H9 (cell line): Measurements from ENCODE around the gene BRAF. TPM values are rescaled to one million over a fixed set of nuclear protein-coding genes. Genes with fewer than 3 reads are reported as not detected.

Experiments used
- DNase-seq: peaks from one replicate; pipeline ENCODE4 v3.0.0-alpha.2; 2017
- H2AFZ ChIP-seq: one replicate; pipeline ENCODE4 v1.6.1; 2013; ENCODE audit warnings: mild to moderate bottlenecking, low read length, control low read depth, moderate library complexity
- H2AK5ac ChIP-seq: 2 replicates; pipeline ENCODE4 v1.6.1; 2013; ENCODE audit warnings: low read length, control low read depth, mixed read lengths; ENCODE audit not compliant: insufficient read length
- H2BK120ac ChIP-seq: one replicate; pipeline ENCODE4 v1.6.1; 2013; ENCODE audit warnings: low read depth, mild to moderate bottlenecking, low read length, control low read depth, inconsistent platforms; ENCODE audit not compliant: poor library complexity, severe bottlenecking
- H2BK12ac ChIP-seq: 2 replicates; pipeline ENCODE4 v1.6.1; 2013; ENCODE audit warnings: low read length, control low read depth, mixed read lengths, low read depth; ENCODE audit not compliant: insufficient read length
- H2BK15ac ChIP-seq: 2 replicates; pipeline ENCODE4 v1.6.1; 2013; ENCODE audit warnings: low read depth, low read length, control low read depth
- H2BK20ac ChIP-seq: one replicate; pipeline ENCODE4 v1.6.1; 2013; ENCODE audit warnings: low read depth, mild to moderate bottlenecking, low read length, control low read depth, inconsistent platforms; ENCODE audit not compliant: poor library complexity, severe bottlenecking
- H2BK5ac ChIP-seq: 2 replicates; pipeline ENCODE4 v1.6.1; 2013; ENCODE audit warnings: low read length, control low read depth, mixed read lengths; ENCODE audit not compliant: insufficient read length
- H3K14ac ChIP-seq: 2 replicates; pipeline ENCODE4 v1.6.1; 2013; ENCODE audit warnings: low read length, control low read depth; ENCODE audit not compliant: insufficient read depth
- H3K18ac ChIP-seq: 2 replicates; pipeline ENCODE4 v1.6.1; 2013; ENCODE audit warnings: low read depth, mild to moderate bottlenecking, mixed read lengths, low read length, control low read depth; ENCODE audit not compliant: insufficient read length
- H3K23ac ChIP-seq: 2 replicates; pipeline ENCODE4 v1.6.1; 2013; ENCODE audit warnings: low read length, control low read depth, mixed read lengths, low read depth; ENCODE audit not compliant: insufficient read length
- H3K23me2 ChIP-seq: 2 replicates; pipeline ENCODE4 v1.6.1; 2013; ENCODE audit warnings: low read depth, mild to moderate bottlenecking, mixed read lengths, low read length, control low read depth; ENCODE audit not compliant: insufficient read length, poor library complexity, severe bottlenecking
- H3K27ac ChIP-seq: 2 replicates; pipeline ENCODE4 v1.5.1; 2013; ENCODE audit warnings: low read length, control low read depth, mixed read lengths, low read depth; ENCODE audit not compliant: insufficient read length
- H3K27me3 ChIP-seq: 2 replicates; pipeline ENCODE4 v1.6.1; 2013; ENCODE audit warnings: low read length, control low read depth, inconsistent platforms; ENCODE audit not compliant: insufficient read depth
- H3K4ac ChIP-seq: 2 replicates; pipeline ENCODE4 v1.6.1; 2013; ENCODE audit warnings: low read depth, mild to moderate bottlenecking, control low read depth, inconsistent platforms, low read length, moderate library complexity
- H3K4me1 ChIP-seq: 2 replicates; pipeline ENCODE4 v1.6.1; 2013; ENCODE audit warnings: low read length, control low read depth, inconsistent platforms; ENCODE audit not compliant: insufficient read depth
- H3K4me2 ChIP-seq: 2 replicates; pipeline ENCODE4 v1.6.1; 2013; ENCODE audit warnings: low read length, control low read depth, mixed read lengths; ENCODE audit not compliant: insufficient read length, insufficient read depth
- H3K56ac ChIP-seq: 2 replicates; pipeline ENCODE4 v1.6.1; 2013; ENCODE audit warnings: low read depth, mild to moderate bottlenecking, mixed read lengths, low read length, control low read depth; ENCODE audit not compliant: insufficient read length
- H3K79me1 ChIP-seq: 2 replicates; pipeline ENCODE4 v1.6.1; 2013; ENCODE audit warnings: low read depth, mild to moderate bottlenecking, moderate library complexity, low read length, control low read depth, inconsistent platforms; ENCODE audit not compliant: insufficient read depth, poor library complexity, severe bottlenecking
- H3K79me2 ChIP-seq: 2 replicates; pipeline ENCODE4 v1.6.1; 2013; ENCODE audit warnings: low read length, control low read depth, inconsistent platforms; ENCODE audit not compliant: insufficient read depth
- H3K9ac ChIP-seq: 2 replicates; pipeline ENCODE4 v1.6.1; 2013; ENCODE audit warnings: low read length, control low read depth, mixed read lengths; ENCODE audit not compliant: insufficient read length; ENCODE audit errors: extremely low read depth
- H3K9me3 ChIP-seq: one replicate; pipeline ENCODE4 v1.6.1; 2013; ENCODE audit warnings: low read depth, low read length, inconsistent platforms; ENCODE audit not compliant: control insufficient read depth
- H3T11ph ChIP-seq: one replicate; pipeline ENCODE4 v1.6.1; 2013; ENCODE audit warnings: mild to moderate bottlenecking, low read length, control low read depth, inconsistent platforms
- H4K20me1 ChIP-seq: one replicate; pipeline ENCODE4 v1.6.1; 2013; ENCODE audit not compliant: control insufficient read depth, insufficient read length, insufficient read depth
- H4K5ac ChIP-seq: 2 replicates; pipeline ENCODE4 v1.6.1; 2013; ENCODE audit warnings: low read depth, mild to moderate bottlenecking, mixed read lengths, low read length, control low read depth; ENCODE audit not compliant: insufficient read length
- H4K8ac ChIP-seq: replicated peaks from 2 replicates; pipeline ENCODE4 v1.6.1; 2013; ENCODE audit warnings: low read length, control low read depth, mixed read lengths, low read depth; ENCODE audit not compliant: insufficient read length
- H4K91ac ChIP-seq: 2 replicates; pipeline ENCODE4 v1.6.1; 2013; ENCODE audit warnings: low read depth, mild to moderate bottlenecking, moderate library complexity, mixed read lengths, low read length, control low read depth; ENCODE audit not compliant: insufficient read length
- H3K27ac Mint-ChIP-seq, 3 experiments: 2 replicates in 2 of 3; 3 replicates in 1 of 3; pipeline ENCODE4 v1.8.0; 2020 to 2021; ENCODE audit warnings: mixed read lengths in 3 of 3, mild to moderate bottlenecking in 1 of 3, moderate library complexity in 1 of 3
- H3K27me3 Mint-ChIP-seq: 2 replicates; pipeline ENCODE4 v1.8.0; 2021; ENCODE audit warnings: low read depth, mild to moderate bottlenecking, moderate library complexity, mixed read lengths
- H3K36me3 Mint-ChIP-seq, 3 experiments: 2 replicates in 2 of 3; 3 replicates in 1 of 3; pipeline ENCODE4 v1.8.0; 2020 to 2021; ENCODE audit warnings: low read depth in 3 of 3, mixed read lengths in 3 of 3; ENCODE audit not compliant: insufficient read depth in 1 of 3
- H3K4me1 Mint-ChIP-seq, 2 experiments: 2 replicates each; pipeline ENCODE4 v1.8.0; 2020; ENCODE audit warnings: mixed read lengths in 2 of 2
- H3K4me3 Mint-ChIP-seq, 2 experiments: 2 replicates in 1 of 2; 3 replicates in 1 of 2; pipeline ENCODE4 v1.8.0; 2020 to 2021; ENCODE audit warnings: mild to moderate bottlenecking in 2 of 2, mixed read lengths in 2 of 2, moderate library complexity in 1 of 2
- H3K9me3 Mint-ChIP-seq, 2 experiments: 2 replicates in 1 of 2; 3 replicates in 1 of 2; pipeline ENCODE4 v1.8.0; 2020; ENCODE audit warnings: mild to moderate bottlenecking in 2 of 2, mixed read lengths in 2 of 2, moderate library complexity in 1 of 2
- CTCF ChIP-seq: fragments of 200-600 bp; sonication (generic); conservative IDR thresholded peaks from 3 replicates; pipeline ENCODE4 v1.8.0; 2021; ENCODE audit warnings: antibody characterized with exemption, mild to moderate bottlenecking
- WGBS: extraction: QIAGEN DNeasy Blood & Tissue Kit; methylation state at CpG from one replicate; pipeline ENCODE4 v1.1.7; 2013; ENCODE audit warnings: missing lambda C conversion rate, low lambda C conversion rate, mixed read lengths; ENCODE audit not compliant: insufficient read length; ENCODE audit errors: extremely low coverage; 5-methylcytosine and 5-hydroxymethylcytosine counted together
- total RNA-seq: library from RNA; stranded (reverse); gene quantifications from 2 replicates; pipeline ENCODE4 v1.2.1, GENCODE V29; 2021

BRAF gene
- total RNA-seq, 1 experiment from 2014 or later, result 32.9 TPM

- H3K18ac ChIP-seq, result no peak overlapping the region
- H3K9me3 Mint-ChIP-seq, result no peaks in the 10 kb centered on the region
- H2AFZ ChIP-seq, result peak overlapping the region; percentile 85
- H2BK5ac ChIP-seq, result no peak overlapping the region
- no peak for TF ChIP-seq CTCF
- no peaks in the 10 kb centered on the region for H3K9me3 ChIP-seq
- H2BK12ac ChIP-seq, result no peak overlapping the region
- WGBS, result no CpG with 5 or more reads among the region's 15 CpGs
- peaks cover 3% of the 10 kb centered on the region; the same call in 1 of the 2 replicates for H3K27me3 Mint-ChIP-seq
- H3K79me2 ChIP-seq, result no peaks in the 10 kb centered on the region
- peak; percentile 48 for DNase-seq
- no peak overlapping the region for H2BK120ac ChIP-seq
- no peak overlapping the region for H3K27ac ChIP-seq
- peaks cover 15 to 18% of the 10 kb centered on the region in 2 experiments for H3K4me1 Mint-ChIP-seq
- peak overlapping the region in 2 of 3 experiments; percentile 34 to 68; a peak in 3 of 7 replicates for H3K27ac Mint-ChIP-seq
- H3K4ac ChIP-seq, result no peak overlapping the region
- no peaks in the 10 kb centered on the region for H4K20me1 ChIP-seq
- H3K36me3 Mint-ChIP-seq, result peaks cover 0 to 3% (median 0%) of the 10 kb centered on the region in 3 experiments; a peak in 2 of 7 replicates
- no peak overlapping the region for H2AK5ac ChIP-seq
- no peak overlapping the region for H2BK20ac ChIP-seq
- H3K23ac ChIP-seq, result no peak overlapping the region
- no peak overlapping the region for H2BK15ac ChIP-seq
- no peak overlapping the region for H4K5ac ChIP-seq
- H3K4me2 ChIP-seq, result peak overlapping the region; percentile 19
- H4K8ac ChIP-seq, result no peak overlapping the region
- no peak overlapping the region for H3K14ac ChIP-seq
- H3K23me2 ChIP-seq, result peaks cover 6% of the 10 kb centered on the region
- no peak overlapping the region for H4K91ac ChIP-seq
- no peak overlapping the region for H3K56ac ChIP-seq
- H3K79me1 ChIP-seq, result no peaks in the 10 kb centered on the region
- H3K4me3 Mint-ChIP-seq, result peak overlapping the region; percentile 61 to 83
- no peak overlapping the region for H3T11ph ChIP-seq
- no peak overlapping the region for H3K9ac ChIP-seq
- no peaks in the 10 kb centered on the region; the same call in 1 of the 2 replicates for H3K27me3 ChIP-seq
- no peaks in the 10 kb centered on the region; the same call in 1 of the 2 replicates for H3K4me1 ChIP-seq
Observed at GRCh38 chr7:140671966-140672365, 252.8 kb downstream of the BRAF start.
